NCI-H460 (cell line): ENCODE data around the gene RFX4. TPM values are rescaled to one million over a fixed set of nuclear protein-coding genes. Genes with fewer than 3 reads are reported as not detected.
"Not testable (repeated sequence)": the region's sequence is repeated elsewhere in the genome, so short reads cannot be mapped to it uniquely, and the experiment has no call there.

ENCODE experiments used
- DNase-seq: peaks from one replicate; pipeline ENCODE4 v3.0.0-alpha.2; 2016; ENCODE audit warnings: low read depth; ENCODE audit errors: extremely low read depth
- total RNA-seq: library from RNA; depleted of rRNA; stranded (reverse); fragments of >200 nt; shearing (Covaris generic); gene quantifications from 2 replicates; pipeline ENCODE4 v1.2.3, GENCODE V29; 2014

The RFX4 gene
- total RNA-seq, 1 experiment from 2014 or later = not detected

GRCh38 chr12:106724116-106724515 is 141.3 kb downstream of the RFX4 start:
- no peak for DNase-seq

DNA sequence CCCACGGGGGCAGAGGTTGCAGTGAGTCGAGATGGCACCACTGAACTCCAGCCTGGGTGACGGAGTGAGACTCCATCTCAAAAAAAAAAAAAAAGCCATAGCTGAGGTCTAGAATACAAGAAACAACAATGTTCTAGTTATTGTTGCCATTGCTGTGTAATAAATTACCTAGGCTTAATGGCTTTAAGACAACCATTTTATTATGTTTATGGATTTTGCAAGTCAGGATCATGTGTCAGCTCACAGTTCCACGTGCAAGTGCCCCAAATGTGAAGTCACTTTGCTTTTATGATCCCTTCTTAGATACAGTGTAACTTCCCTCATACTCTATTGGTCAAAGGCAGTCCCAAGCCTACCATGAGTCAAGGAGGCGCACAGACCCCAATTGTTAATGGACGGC is 142.1 kb downstream of the RFX4 start:
- no peak for DNase-seq

- not testable (repeated sequence) for DNase-seq
Observed at GRCh38 chr12:106726603-106727202, 143.9 kb downstream of the RFX4 start.

GRCh38 chr12:106729611-106730010 is 146.8 kb downstream of the RFX4 start:
- DNase-seq = no peak

DNA sequence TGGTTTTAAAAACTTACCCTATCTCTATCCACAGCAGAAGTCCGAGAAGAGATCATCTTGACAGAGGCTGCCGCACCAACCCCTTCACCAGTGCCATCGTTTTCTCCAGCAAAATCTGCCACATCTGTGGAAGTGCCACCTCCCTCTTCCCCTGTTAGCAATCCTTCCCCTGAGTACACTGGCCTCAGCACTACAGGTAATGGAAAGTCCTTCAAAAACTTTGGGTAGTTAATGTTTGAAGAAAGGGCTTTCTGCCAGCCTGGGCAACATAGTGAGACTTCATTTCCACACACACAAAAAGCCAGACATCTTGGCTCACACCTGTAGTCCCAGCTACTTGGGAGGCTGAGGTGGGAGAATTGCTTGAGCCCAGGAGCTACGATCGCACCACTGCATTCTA is 150.1 kb downstream of the RFX4 start:
- DNase-seq = no peak

- DNase-seq = no peak
Observed at GRCh38 chr12:106733660-106734059, 150.9 kb downstream of the RFX4 start.

DNA sequence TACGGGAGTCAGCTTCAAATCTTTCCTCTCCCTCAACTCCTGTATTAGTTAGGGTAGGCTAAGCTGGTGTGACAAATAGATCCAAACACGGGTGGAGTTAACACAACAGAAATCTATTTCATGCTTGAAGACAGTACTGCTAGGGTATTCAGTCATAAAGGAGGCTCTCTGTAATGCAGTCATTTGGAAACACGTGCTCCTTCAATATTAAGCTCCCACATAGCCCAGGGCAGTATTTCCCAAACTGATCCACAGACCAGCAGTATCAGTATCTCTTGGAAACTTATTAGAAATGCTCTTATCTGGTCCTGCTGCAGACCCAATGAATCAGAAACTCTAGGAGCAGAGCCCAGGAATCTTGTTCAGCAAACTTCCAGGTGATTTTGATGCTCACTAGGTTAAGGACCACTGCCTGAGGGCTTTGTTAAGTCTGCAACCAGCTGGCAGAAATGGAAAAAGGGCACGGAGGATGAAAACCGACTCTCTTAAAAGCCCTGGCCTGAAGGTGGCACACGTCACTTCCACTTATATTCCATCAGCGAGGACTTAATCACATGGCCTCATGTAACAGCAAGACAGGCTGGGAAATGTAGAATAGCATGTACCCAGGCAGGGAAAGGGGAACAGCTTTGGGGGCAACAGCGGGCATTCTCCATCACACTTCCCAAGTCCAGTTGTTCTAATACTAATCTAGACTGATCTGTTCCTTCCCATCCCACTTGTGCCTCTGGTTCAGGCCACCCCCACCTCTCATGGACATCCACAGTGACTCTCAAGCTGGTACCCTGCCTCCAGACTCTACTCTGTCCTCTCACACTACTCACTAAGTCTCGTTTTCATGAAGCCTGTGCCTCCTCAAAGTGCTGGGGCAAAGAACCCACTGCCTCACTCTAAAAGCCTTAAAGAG is 153.5 kb downstream of the RFX4 start:
- peak; percentile 6 for DNase-seq

- DNase-seq = no peak
Observed at GRCh38 chr12:106739318-106739717, 156.5 kb downstream of the RFX4 start.

GRCh38 chr12:106739815-106740530 is 157.2 kb downstream of the RFX4 start:
- no peak for DNase-seq

DNA sequence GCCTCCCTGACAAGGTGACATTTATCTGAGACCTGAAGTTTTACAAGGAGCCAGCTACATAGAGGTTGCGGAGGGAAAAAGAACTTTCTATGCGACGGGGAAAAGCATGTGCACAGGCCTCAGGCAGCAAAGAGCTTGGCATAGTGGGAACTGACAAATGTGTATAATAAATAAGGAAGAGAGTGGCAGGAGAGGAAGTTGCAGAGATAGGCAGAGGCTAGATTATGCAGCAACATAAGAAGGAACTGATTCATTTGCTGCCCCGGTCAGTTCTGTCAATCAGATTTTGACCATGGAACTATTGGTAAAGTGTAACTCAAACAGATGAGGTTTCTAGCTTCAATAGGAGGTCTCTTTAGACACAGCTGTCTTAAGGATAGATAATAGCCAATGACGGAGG is 158.0 kb downstream of the RFX4 start:
- no peak for DNase-seq

- no peak for DNase-seq
Observed at GRCh38 chr12:106741247-106741646, 158.4 kb downstream of the RFX4 start.

GRCh38 chr12:106743270-106743988 is 160.6 kb downstream of the RFX4 start:
- no peak for DNase-seq

- no peak for DNase-seq
Observed at GRCh38 chr12:106744600-106744999, 161.8 kb downstream of the RFX4 start.

- DNase-seq = no peak
Observed at GRCh38 chr12:106745181-106745745, 162.5 kb downstream of the RFX4 start.

- no peak for DNase-seq
Observed at GRCh38 chr12:106747973-106748436, 165.2 kb downstream of the RFX4 start.

DNA sequence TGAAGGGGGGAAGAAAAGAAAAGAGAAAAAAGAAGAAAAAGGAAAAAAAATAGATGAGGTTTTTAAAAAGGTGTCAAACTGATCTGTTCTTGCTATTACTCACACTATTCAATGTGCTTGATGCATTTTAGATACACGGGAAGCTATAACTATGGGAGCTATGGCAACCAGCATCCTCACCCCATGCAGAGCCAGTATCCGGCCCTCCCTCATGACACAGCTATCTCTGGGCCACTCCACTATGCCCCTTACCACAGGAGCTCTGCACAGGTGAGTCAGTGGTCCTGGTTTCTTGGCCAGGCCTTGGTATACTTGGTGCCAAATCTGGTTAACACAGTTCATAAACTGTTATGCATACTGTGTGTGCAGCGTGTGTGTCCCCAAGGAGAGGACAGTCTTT is 167.7 kb downstream of the RFX4 start:
- DNase-seq = no peak

GRCh38 chr12:106753526-106753925 is 170.7 kb downstream of the RFX4 start:
- DNase-seq = no peak

DNA sequence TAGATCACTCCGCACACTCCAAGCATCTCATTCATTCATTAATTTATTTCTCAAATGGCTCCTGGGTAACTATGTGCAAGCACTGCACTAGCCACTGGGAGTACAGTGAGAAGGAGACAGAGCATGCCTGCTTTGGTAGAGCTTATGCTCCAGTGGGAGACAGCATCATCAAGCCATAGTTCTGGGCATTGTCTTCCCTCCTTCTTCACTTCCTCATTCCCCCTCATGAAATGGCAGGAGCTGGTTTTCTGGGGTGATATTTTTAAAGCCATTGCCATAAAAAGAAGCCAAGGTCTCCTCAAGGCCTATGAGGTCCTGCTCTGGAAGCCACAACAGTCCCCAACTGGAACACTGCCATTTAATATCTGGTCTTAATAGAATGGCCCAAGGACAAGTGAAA is 171.5 kb downstream of the RFX4 start:
- no peak for DNase-seq

GRCh38 chr12:106757623-106758348 is 175.0 kb downstream of the RFX4 start:
- DNase-seq = no peak
